Activated CD4-positive, alpha-beta T cell treated with anti-CD3 and anti-CD28 coated beads for 48 hours (primary cell): ENCODE results near the gene CYP1B1.

Source experiments
- DNase-seq: peaks from one replicate; pipeline ENCODE4 v3.0.0-alpha.2; 2020

The CYP1B1 gene

DNA sequence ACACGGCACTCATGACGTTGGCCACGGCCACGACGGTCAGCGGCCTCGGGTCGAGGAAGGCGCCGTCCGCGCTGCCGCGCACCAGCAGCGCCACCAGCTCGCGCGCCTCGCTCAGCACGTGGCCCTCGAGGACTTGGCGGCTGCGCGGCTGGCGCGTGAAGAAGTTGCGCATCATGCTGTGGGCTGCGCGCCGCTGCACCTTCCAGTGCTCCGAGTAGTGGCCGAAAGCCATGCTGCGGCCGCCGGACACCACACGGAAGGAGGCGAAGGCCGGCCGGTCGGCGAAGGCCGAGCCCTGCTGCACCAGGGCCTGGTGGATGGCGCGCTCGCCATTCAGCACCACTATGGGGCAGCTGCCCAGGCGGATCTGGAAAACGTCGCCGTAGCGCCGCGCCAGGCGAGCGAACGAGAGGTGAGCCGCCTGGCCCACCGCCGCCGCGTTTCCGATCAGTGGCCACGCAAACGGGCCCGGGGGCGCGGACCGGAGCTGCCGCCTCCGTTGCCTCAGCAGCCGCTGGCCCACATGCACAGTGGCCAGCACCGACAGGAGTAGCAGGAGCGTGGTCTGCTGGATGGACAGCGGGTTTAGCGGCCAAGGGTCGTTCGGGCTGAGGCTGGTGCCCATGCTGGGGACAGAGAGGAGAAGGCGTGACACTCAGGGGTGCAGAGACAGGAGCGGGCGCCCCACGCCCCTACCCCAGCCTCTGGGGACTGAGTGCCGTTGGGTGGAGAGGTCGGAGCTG is 1.0 kb downstream of the CYP1B1 start:
- DNase-seq: peak; percentile 16

GRCh38 chr2:38074058-38074763 is 1.7 kb downstream of the CYP1B1 start:
- peak; percentile 20 for DNase-seq

DNA sequence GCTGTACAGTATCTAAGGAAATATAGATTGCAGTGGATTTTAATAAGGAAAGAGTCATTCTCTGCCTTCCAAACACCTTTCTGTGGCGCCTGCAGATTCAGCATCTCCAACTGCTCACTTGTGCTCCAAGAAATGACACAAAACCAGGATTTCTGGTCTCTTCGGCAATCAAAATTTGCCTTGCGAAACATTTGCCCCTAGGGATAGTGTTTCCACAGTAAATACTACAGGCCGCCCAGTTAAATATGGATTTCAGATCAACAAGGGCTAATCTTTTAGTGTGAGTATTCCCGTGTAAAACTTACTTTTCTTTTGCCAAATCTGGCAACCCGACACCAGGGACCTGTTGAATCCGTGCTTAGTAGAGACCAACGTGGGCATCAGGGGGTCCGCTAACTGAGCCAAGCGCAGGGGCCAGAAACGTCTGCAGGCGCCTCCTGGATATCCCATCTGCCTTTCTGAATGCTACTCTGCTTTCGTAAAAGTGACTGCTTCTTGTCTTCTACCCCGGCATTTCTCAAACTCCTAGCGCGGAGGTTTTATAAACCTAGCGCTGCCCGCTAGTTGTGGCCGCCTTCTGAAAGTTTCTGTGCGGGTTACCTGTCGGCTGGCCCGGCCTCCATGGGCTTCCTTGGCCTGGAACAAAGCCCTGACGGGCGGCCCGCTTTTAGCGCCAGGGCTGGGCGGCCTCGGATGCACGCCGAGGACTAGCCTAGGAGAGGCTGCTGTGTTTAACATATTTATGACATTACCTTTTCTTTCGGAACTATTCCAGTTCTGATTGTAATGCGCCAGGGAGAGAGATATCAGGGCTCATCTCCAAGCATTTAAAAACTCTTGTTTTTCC is 2.5 kb downstream of the CYP1B1 start:
- DNase-seq: peak; percentile 8

- DNase-seq: no peak
Measured at GRCh38 chr2:38070438-38070837, 5.5 kb downstream of the CYP1B1 start.

GRCh38 chr2:38068234-38068633 is 7.7 kb downstream of the CYP1B1 start:
- no peak for DNase-seq

- DNase-seq: no peak
Measured at GRCh38 chr2:38066421-38067115, 9.4 kb downstream of the CYP1B1 start.

DNA sequence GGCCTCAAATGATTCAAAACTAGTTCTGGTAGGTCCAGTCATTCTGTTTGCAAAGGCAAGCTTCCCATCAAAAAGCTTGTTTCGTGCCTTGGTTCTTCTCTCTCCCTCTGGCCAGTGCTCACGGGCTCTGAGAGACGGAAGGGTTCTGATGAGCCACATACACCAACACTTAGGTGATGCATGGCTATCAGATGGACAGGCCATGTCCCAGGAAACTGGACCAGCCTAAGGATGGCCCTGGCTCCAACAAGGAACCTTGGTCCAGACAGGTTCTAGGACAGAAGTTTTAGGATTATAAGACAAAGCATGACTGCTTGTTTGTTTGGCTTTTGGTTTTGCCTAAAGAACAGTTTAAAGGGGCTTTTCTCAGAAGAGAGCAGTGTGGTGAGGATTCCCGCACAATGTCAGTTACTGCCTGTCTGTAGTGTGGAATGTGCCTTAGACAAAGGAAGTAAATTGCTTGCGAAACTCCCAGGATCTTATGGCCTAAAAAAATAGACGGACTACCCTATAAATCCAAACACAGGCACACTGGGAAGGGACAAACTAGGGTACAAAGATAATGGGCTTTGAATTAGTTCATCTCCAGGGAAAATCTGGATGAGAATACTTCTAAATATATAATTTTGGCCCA is 10.3 kb downstream of the CYP1B1 start:
- no peak for DNase-seq

GRCh38 chr2:38064801-38065501 is 11.0 kb downstream of the CYP1B1 start:
- no peak for DNase-seq

- DNase-seq: no peak
Measured at GRCh38 chr2:38060236-38061018, 15.5 kb downstream of the CYP1B1 start.

DNA sequence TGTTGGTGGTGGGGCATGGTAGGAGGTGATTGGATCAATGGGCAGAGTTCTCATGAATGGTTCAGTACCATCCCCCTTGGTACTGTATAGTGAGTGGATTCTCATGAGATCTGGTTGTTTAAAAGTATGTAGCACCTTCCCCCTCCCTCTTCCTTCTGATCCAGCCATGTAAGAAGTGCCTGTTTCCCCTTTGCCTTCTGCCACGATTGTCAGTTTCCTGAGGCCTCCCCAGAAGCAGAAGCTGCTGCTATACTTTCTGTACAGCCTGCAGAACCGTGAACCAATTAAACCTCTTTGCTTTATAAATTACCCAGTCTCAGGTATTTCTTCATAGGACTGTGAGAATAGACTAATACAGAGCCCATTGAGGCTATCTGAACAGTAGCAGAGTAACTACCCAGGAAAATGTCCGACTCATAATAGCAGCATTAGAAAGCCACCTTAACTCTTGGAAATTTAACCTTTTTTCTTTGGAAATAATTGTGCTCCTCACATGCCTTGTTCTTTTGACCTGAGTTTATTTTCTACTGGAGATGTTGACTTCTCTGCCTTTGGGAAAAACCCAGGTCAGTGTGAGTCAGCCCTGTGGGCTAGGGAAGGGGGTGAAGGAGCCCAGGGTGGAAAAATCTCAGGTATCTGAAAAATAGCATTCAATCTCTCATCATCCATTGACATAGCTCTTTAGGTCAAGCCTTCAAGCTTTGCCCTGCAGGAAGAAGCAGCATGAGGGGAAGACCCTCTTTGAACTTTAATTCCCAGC is 18.1 kb downstream of the CYP1B1 start:
- DNase-seq: no peak

DNA sequence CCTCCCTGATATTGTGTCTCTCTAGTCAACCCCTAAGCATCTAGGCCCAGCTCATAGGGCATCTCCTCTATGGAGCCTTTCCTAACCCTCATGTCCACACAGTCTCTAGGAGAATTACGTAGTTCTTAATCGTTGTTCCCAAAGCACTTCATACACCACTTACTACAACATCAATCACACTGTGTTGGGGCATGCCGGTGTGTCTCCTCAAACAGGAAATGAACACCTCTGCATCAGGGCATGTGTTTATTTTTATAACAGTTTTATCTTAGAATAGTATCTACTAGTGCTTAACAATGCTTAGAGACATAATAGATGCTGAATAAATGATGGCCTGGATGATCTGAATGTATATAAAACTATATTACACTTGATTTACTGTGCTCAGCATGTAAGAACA is 19.7 kb downstream of the CYP1B1 start:
- DNase-seq: no peak

DNA sequence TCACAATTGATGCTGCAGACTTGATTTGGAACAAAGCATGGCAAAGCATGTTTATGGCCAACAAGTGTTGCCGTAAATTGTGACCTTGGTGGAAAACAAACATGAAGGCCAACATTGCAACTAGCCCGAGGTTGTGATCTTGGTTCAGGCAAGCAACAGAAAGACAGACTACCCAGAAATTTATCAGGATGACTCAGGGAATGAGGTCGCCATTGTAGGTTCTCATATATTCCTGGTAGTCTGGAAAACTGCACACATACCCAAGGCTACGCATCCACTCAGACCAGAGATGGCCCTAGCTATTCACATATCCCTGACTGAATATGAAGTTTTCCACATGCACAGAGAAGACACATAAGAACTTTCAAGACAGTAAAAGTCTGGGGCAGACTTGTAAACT is 30.1 kb downstream of the CYP1B1 start:
- no peak for DNase-seq

- no peak for DNase-seq
Measured at GRCh38 chr2:38039121-38039910, 36.6 kb downstream of the CYP1B1 start.

DNA sequence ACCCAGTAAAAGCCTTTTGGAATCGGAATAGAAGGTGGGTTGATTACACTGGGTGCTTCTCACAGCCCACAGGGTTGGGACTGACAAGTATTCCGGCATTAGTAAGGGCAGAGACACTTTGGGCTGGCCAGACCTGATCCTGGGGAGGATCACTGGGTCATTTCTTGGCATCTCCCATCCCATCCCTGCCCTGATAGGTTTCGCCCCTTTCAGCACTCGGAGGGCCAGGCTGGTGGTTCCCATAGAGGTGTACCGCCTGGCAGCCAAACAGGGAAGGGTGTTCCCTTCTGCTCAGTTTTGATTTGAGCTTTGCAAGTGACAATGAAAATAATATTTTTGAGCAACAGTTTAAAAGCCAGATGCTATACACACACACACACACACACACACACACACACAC is 37.3 kb downstream of the CYP1B1 start:
- no peak for DNase-seq

DNA sequence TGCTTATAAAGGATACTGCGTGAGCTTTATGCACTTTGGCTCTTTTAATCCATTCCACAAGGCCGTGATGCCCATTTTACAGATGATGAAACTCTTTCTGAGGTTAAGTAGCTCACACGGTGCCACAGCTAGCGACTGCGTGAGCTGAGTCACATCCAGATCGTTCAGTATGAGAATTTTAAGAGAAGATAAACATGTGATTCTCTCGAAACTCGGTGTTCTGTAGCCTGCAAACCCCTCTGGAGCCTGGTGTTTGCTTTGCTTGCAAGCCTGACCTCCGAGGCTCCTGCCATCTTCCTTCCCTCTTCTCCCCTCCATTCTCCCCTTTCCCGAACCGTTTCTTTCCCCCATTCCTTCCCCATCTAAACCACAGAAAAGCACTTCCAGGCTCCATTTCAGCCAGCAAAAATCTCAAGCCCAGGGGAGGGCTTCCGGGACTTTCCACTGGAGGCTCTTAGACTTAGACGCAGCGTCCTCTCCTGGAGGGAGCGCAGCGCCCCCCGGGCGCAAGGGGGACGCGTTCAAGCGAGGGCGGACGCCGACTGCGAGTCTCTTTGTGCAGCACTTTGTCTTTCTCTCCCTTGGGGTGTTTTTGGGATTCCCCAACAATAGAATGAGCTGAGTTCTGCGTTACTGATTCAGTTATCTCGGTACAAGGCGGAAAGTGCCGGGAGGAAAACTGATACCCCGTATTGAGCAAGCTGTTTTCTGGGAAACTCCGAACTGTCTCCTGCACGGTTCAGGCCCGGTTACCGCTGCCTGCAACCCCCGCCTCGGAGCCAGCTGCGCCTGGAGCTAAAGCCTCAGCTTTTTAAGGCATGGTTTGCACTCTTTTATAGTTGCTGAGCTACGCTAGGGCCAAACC is 38.0 kb downstream of the CYP1B1 start:
- peak; percentile 48 for DNase-seq

GRCh38 chr2:38037325-38037724 is 38.6 kb downstream of the CYP1B1 start:
- no peak for DNase-seq

DNA sequence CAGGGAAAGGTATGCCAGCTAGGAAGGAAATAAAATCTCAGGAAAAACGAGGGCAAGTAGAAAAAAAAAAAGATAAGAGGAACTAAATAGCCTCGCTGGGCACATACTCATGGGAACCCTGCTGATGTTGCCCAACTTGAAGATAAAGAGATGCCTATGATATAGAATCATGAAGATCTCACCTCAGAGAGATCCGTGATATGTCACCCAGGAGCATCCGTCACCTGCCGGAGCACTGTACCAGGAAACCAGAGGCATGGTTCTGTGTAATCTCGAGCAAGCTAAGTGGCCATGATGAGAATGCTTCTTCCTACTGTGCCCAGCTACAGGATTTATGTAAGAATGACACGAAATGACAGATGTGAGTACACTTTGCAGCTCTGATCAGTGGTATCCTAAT is 40.0 kb downstream of the CYP1B1 start:
- no peak for DNase-seq

DNA sequence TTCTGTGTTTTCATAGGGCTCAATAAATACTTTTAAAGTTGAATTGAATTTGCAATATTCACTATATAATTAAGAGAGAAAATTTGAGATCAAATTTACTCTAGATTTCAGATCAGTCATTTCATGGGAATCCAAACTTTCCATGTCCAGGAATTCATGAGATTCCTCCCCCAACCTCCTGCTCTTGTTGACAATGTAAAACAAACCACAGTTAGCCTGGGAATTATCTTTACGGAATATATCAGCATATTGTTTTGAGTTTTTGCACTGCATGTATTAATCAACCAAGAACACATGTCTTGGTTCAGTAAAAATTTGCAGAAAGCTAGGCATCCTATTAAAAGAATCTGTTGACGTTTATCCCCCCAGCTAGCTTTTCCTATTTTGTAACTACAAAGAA is 42.3 kb downstream of the CYP1B1 start:
- no peak for DNase-seq
